HT-29 (cell line): Measurements from ENCODE around the gene BRIX1. TPM values are rescaled to one million over a fixed set of nuclear protein-coding genes. Genes with fewer than 3 reads are reported as not detected.
A peak's percentile ranks its signal among the peaks of the same experiment; 100 is the strongest.

Source experiments
- DNase-seq: peaks from one replicate; pipeline ENCODE4 v3.0.0-alpha.2; 2015; ENCODE audit warnings: low spot score
- total RNA-seq: library from RNA; depleted of rRNA; stranded (reverse); fragments of >200 nt; shearing (Covaris generic); gene quantifications from 2 replicates; pipeline ENCODE4 v1.2.3, GENCODE V29; 2014; rRNA removed

Gene BRIX1, protein sequence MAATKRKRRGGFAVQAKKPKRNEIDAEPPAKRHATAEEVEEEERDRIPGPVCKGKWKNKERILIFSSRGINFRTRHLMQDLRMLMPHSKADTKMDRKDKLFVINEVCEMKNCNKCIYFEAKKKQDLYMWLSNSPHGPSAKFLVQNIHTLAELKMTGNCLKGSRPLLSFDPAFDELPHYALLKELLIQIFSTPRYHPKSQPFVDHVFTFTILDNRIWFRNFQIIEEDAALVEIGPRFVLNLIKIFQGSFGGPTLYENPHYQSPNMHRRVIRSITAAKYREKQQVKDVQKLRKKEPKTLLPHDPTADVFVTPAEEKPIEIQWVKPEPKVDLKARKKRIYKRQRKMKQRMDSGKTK
- 40.3 and 49.5 TPM in 2 replicates for total RNA-seq

- peak; percentile 99 for DNase-seq
Measured at GRCh38 chr5:34915139-34915855, at the start of gene BRIX1, which contains the start of gene RAD1. BRIX1 (plus strand) TSS chr5:34915711; CDS start chr5:34915739, 28 bp downstream. RAD1 (minus strand) TSS chr5:34915504; CDS start chr5:34914892, 612 bp downstream.

DNA sequence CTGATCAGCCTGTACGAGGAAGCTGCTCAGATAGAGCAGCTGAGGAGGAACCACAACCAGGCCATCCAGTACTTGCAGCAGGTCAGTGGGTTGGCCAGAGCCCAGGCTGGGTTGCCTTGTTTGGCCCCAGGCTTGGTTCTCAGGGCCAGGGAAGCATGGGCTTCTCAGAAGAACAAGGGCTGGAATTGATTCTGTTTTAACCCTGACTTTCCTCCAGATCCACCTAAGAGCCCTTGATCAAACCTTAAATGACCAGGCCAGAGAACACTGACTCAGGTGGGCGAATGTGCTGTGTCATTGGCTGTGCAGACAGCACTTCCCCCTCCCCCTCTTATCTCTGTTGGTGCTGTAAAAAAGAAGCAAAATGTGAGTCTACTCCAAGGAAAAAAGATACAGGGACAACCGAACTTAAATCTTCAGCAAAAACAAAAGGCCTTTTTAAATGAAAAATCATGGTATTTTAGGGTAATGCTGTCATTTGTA, 48.5 kb upstream of the BRIX1 start:
- DNase-seq, result no peak

GRCh38 chr5:34867660-34868059, 47.9 kb upstream of the BRIX1 start:
- no peak for DNase-seq

DNA sequence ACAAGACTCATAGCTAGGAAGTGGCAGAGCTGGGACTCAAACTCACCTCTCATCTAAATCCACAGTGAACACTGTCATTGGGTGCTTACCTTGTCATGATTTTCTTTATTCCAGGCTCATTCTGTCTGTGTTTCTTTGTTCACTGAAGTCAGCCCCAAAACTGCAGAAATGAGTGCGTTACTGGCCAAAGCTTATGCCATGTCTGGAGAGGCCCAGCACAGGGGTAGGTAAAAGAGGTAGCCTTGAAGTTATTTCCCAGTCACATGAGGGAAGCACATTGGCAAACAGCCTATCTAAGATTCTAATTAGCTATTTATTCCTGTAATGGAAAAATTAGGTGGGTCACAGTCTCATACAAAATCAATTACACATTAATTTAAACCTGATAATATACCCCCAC, 46.7 kb upstream of the BRIX1 start:
- DNase-seq, result no peak

GRCh38 chr5:34869256-34869655, 46.3 kb upstream of the BRIX1 start:
- no peak for DNase-seq

DNA sequence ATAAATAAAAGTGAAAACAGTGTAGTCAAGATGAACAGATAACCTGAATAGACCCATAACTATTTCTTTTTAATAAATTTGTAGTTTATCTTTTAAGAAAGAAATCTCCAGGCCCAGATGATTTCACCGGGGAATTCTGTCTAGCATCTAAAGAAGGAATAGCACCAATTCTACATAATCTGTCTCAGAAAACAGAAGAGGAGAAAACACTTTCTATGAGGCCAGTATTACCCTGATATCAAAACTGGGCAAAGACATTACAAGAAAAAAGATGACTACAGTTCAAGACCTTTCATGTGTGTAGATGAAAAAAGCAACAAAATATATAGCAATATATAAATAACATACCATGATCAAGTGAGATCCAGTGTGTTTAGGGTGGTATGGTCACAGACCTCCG, 45.1 kb upstream of the BRIX1 start:
- no peak for DNase-seq

DNA sequence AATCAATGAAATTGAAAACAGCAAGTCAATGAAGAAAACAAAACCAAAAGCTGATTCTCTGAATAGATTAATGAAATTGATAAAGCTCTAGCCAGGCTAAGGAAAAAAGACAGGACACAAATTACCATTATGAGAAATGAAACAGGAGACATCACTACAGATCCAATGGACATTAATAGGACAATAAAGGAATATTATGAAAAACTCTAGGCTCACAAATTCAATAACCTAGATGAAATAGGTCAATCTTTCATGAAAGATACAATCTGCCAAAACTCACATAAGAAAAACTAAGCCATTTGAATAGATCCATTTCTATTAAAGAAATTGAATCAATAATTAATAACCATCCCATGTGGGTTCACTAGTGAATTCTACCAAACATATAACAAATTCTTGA, 39.2 kb upstream of the BRIX1 start:
- DNase-seq, result no peak

DNA sequence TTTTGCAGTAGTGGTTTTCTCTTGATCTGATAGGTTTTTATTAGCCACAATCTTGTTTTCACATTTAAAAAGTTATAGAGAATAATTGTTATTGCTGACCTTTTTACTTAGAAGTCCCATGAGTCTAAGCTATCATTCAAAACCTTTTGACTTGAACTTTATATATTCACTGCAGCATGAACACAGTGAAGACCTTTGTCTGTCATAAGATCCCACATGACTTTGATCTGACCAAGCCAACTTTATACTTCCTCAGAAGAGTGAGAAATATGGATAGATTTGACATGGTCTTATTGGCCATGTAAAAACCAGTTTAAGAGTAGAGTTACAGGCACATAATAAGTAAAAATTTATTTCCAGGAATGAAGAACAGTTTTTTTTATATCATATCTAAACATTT, 34.3 kb upstream of the BRIX1 start:
- DNase-seq, result no peak

DNA sequence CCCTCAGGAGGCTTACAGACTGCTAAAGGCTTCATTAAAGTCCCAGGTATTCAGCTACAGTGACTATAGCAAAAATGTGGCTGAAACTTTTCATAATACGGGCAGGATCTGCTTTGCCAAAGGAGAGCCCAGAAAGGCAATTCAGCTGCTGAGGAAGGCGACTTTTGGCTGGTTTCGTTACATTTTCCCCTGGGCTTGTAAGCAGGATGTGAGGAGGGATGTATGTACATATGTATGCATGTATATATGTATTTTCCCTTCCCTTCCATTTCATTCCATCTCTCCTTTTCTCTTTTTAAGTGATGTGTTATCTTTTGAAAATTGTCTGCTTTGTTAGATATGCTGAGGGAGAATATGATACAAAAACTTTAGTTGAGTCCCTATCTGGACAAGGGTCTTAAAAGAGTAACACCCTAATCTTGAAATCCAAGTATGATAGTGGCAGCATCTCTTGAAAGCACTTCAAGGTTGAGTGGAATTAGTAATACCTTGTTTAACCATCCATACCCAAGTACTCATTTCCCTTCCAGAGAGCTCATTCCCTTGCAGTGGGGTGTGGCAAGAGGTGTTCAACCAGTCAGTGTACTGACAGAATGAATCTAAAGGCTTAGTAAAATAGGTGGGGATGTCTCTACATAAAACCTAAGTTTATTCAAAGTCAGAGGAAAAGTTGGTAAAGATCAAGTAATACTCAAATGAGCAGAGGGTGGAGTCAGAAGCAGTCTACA, 29.0 kb upstream of the BRIX1 start:
- DNase-seq, result no peak

DNA sequence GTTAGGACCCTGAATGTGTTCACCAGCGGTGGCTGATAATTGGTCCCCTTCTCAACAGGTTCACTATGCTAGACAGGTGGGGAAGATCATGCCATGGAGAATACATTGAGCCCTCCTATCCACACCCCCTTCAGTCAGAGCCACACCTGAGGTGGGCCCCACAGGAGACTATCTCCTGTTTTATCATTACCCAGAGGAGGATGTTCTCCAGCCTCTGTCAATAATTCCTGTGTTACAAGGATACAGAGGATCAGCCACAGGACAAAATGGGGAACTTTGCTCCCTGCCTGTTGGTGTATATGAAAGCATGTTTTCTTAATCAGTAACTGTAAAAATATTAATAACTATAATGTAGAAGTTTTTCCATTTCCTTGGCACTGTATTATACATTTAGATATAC, 26.1 kb upstream of the BRIX1 start:
- DNase-seq, result no peak

- DNase-seq, result no peak
Measured at GRCh38 chr5:34891981-34892380, 23.5 kb upstream of the BRIX1 start.

DNA sequence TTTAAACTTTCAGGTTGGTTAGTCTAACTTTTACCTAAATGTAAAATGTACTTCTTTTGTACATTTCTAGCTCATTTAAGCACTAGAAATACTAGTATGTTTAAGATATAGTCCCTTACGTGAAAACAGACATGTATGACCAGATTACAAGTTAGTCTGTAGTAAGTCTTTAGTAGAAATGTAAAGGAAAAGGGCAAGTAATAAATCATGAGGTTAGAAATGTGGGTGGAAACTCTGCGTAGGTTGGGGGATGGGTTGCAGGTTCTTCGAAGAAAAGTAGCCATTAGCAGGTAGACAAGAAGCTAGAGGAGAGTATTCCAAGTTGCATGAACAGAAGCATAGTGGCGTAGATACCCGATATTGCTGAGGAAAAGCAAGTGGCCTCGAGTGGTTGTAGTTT, 23.1 kb upstream of the BRIX1 start:
- no peak for DNase-seq

- DNase-seq, result no peak
Measured at GRCh38 chr5:34894716-34895115, 20.8 kb upstream of the BRIX1 start.

DNA sequence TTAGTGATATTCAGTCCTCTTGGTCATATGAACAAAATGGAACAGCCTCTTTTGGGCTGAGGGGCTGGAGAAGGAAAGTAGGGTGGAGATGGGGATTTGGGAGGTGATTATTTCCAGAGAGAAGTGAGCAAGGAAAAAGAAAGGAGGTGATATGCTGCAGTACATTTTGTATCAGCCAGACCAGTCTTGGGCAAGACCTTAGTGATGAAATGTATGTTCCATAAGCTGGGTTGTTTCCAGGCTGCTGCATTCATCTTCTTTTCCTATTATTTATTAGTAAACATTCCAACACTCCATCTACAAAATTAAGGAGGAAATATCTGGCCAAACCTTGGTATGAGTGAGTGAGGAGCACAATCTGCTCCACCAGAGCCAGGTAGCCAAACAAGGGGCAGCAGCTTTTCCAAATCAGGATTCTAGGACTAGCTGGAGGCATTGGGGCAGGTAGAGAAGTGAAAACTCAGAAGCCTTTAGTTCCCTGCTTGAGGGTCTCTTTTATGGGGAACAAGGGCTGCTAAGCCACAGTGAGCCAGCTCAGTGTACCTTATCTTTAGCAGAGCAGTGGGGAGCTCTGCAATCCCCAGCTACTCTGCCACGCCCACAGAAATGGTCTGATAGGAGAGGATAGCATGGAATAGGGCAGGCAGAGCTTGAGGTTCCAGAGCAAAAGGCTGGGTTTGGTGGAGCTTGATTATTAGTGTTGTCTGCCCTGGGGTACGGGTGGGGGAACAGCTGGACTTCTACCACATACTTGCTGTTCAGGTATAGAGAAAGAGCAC, 19.7 kb upstream of the BRIX1 start:
- no peak for DNase-seq

- no peak for DNase-seq
Measured at GRCh38 chr5:34897646-34898045, 17.9 kb upstream of the BRIX1 start.

DNA sequence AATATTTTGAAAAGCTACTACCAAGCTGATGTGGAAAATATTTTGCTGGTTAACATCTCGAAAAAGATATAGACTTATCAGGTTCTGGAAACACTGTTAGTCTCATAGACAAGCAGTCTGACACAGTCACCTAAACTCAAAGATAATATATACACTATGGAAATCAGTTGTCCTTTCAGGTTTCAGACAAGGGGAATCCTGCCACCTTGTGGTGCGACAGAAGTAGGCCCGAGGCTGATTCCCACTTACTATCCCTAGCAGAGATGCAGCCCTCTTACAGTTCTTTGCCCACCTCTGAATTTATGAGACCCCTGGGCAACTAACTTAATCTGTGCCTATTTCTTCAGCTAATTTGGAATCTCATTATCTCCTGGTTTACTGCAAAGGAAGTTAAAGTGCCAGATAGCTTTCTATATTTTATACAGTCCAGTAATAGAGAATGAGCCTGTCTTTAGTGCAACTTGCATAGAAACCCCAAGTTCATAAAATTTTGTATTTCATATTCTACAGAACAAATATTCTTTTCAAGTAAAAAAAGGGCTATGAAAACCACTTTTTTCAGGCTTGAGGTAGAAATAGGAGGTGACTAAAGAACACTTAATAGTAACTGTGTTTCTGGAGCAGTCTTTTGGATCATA, 17.1 kb upstream of the BRIX1 start:
- peak; percentile 86 for DNase-seq

DNA sequence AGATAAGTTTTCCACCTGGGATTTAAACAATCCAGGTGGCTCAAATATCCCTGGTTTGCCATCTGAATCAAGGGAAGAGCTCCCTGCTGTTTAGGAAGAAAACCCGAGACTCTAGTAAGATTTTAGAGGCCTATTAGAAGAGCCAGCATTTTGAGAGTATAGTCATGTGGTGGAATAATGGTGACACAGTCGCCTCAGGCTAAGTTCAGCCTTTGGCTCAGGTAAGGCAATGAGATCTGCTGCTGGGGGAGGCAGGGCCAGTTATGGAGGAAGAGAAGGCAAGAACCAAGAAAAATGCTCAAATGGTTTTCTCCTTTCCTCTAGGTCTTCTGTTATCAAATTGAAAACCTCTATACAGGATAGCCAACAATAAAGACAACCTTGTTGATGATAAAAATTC, 16.4 kb upstream of the BRIX1 start:
- no peak for DNase-seq

GRCh38 chr5:34900652-34901051, 14.9 kb upstream of the BRIX1 start:
- DNase-seq, result no peak

DNA sequence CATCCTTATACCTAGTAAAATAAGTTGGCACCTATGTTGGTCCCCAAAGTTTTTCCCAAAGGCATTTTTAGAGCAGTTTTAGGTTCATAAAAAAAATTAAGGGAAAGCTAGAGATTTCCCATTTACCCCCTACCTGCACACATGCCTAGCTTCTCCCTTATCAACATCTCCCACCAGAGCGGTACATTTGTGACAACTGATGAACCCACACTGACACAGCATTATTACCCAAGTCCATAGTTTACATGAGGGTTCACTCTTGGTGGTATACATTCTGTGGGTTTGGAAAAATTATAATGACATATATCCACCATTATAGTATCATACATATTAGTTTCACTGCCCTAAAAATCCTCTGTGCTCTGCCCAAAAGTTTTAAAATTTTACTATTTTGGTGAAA, 12.3 kb upstream of the BRIX1 start:
- no peak for DNase-seq

GRCh38 chr5:34905564-34905963, 9.9 kb upstream of the BRIX1 start:
- DNase-seq, result peak; percentile 33

DNA sequence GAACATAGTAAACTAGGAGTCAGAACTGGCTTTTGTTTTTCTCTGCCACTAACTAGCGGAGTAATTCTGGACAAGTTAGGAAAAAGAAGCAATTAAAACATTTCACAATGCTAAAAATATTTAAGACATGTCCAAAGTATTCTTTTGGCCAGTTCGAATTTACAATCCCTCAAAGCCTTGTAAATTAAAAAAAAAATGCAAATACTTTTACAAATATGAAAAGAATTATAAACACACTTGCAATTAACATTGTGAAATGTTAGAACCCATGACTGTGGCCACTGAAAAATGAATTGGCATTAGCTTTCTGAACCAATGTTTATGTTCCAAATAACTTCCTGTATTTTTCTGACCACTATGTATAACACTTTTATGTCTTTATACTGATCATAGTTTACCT, 2.4 kb upstream of the BRIX1 start:
- DNase-seq, result no peak
